Astrocyte (in vitro differentiated cells and primary cell): ENCODE data around the gene HSPA1A. TPM values are rescaled to one million over a fixed set of nuclear protein-coding genes. Genes with fewer than 3 reads are reported as not detected.
A peak's percentile ranks its signal among the peaks of the same experiment; 100 is the strongest.
"Not testable (repeated sequence)": the region's sequence is repeated elsewhere in the genome, so short reads cannot be mapped to it uniquely, and the experiment has no call there.

ENCODE experiments used
- DNase-seq: peaks from one replicate; pipeline ENCODE4 v3.0.0-alpha.2; 2010; ENCODE audit warnings: low read depth
- FAIRE-seq: peaks from 2 replicates; lab custom pipeline; 2011; peaks lifted over from hg19 to GRCh38; lab: Jason Lieb, UNC
- H2AFZ ChIP-seq: 2 replicates; pipeline ENCODE4 v1.6.0; 2012; ENCODE audit warnings: low read depth, low read length, inconsistent platforms
- H3K27ac ChIP-seq: 2 replicates; pipeline ENCODE4 v1.5.1; 2011; ENCODE audit warnings: low read depth, low read length, inconsistent platforms
- H3K27me3 ChIP-seq: 2 replicates; pipeline ENCODE4 v1.6.0; 2011; ENCODE audit warnings: low read length, inconsistent platforms; ENCODE audit not compliant: insufficient read depth
- H3K36me3 ChIP-seq: 2 replicates; pipeline ENCODE4 v1.5.1; 2011; ENCODE audit warnings: low read length, inconsistent platforms; ENCODE audit not compliant: insufficient read depth
- H3K4me1 ChIP-seq: 2 replicates; pipeline ENCODE4 v1.5.1; 2011; ENCODE audit warnings: low read length, inconsistent platforms; ENCODE audit not compliant: insufficient read depth
- H3K4me2 ChIP-seq: 2 replicates; pipeline ENCODE4 v1.6.0; 2012; ENCODE audit warnings: low read length, inconsistent platforms
- H3K4me3 ChIP-seq: 2 replicates; pipeline ENCODE4 v1.5.1; 2011; ENCODE audit warnings: low read depth, mild to moderate bottlenecking, low read length, inconsistent platforms; ENCODE audit not compliant: insufficient read depth
- H3K79me2 ChIP-seq: 2 replicates; pipeline ENCODE4 v1.6.0; 2012; ENCODE audit warnings: mild to moderate bottlenecking, low read length, inconsistent platforms; ENCODE audit not compliant: insufficient read depth
- H3K9ac ChIP-seq: 2 replicates; pipeline ENCODE4 v1.6.0; 2012; ENCODE audit warnings: mild to moderate bottlenecking, low read length, inconsistent platforms
- H3K9me3 ChIP-seq: 2 replicates; pipeline ENCODE4 v1.5.1; 2012; ENCODE audit warnings: low read depth, mild to moderate bottlenecking, low read length, inconsistent platforms; ENCODE audit not compliant: insufficient read depth
- H4K20me1 ChIP-seq: 2 replicates; pipeline ENCODE4 v1.6.0; 2012; ENCODE audit warnings: low read length, inconsistent platforms; ENCODE audit not compliant: insufficient read depth
- H3K27ac Mint-ChIP-seq: one replicate; pipeline ENCODE4 v1.8.0; 2021; ENCODE audit warnings: mild to moderate bottlenecking, mixed read lengths; ENCODE audit not compliant: unreplicated experiment
- H3K27me3 Mint-ChIP-seq: one replicate; pipeline ENCODE4 v1.8.0; 2021; ENCODE audit warnings: low read depth, mixed read lengths; ENCODE audit not compliant: unreplicated experiment
- H3K36me3 Mint-ChIP-seq: one replicate; pipeline ENCODE4 v1.8.0; 2021; ENCODE audit warnings: low read depth, mixed read lengths; ENCODE audit not compliant: unreplicated experiment
- H3K4me1 Mint-ChIP-seq: one replicate; pipeline ENCODE4 v1.8.0; 2021; ENCODE audit warnings: low read depth, mixed read lengths; ENCODE audit not compliant: unreplicated experiment
- H3K4me3 Mint-ChIP-seq: one replicate; pipeline ENCODE4 v1.8.0; 2021; ENCODE audit warnings: mild to moderate bottlenecking, moderate library complexity, mixed read lengths; ENCODE audit not compliant: unreplicated experiment
- H3K9me3 Mint-ChIP-seq: one replicate; pipeline ENCODE4 v1.8.0; 2021; ENCODE audit warnings: mild to moderate bottlenecking, mixed read lengths; ENCODE audit not compliant: unreplicated experiment
- CTCF ChIP-seq: IDR thresholded peaks from 2 replicates; pipeline ENCODE4 v1.5.1; 2011; ENCODE audit warnings: low read depth, mild to moderate bottlenecking, inconsistent platforms, low read length, moderate library complexity; ENCODE audit not compliant: insufficient read depth
- EZH2 ChIP-seq: IDR thresholded peaks from 2 replicates; pipeline ENCODE4 v1.6.1; 2012; ENCODE audit warnings: mild to moderate bottlenecking, low read length, inconsistent platforms; ENCODE audit not compliant: insufficient read depth
- total RNA-seq: library from RNA; stranded (reverse); gene quantifications from 2 replicates; pipeline ENCODE4 v1.2.1, GENCODE V29; 2021

HSPA1A gene
- total RNA-seq, 1 donor from 2014 or later = 52.7 TPM

- TF ChIP-seq CTCF (no peak), EZH2 (no peak)
- FAIRE-seq (no peak), DNase-seq (no peak)
- Histone ChIP-seq H3K36me3 (peaks cover 8% of the 10 kb centered on the region), H2AFZ (no peak overlapping the region), H3K79me2 (peaks cover 38% of the 10 kb centered on the region), H3K9ac (no peak overlapping the region), H3K4me2 (no peak overlapping the region), H3K4me3 (no peak overlapping the region), H4K20me1 (peaks cover 4% of the 10 kb centered on the region), H3K27ac (no peak overlapping the region), H3K9me3 (no peaks in the 10 kb centered on the region), H3K4me1 (peaks cover 21% of the 10 kb centered on the region), H3K27me3 (no peaks in the 10 kb centered on the region)
- Mint-ChIP-seq H3K4me3 (peak overlapping the region; percentile 64), H3K27me3 (no peaks in the 10 kb centered on the region), H3K4me1 (peaks cover 11% of the 10 kb centered on the region), H3K36me3 (peaks cover 3% of the 10 kb centered on the region), H3K27ac (no peak overlapping the region), H3K9me3 (no peaks in the 10 kb centered on the region)
These were observed 18.4 kb upstream of the HSPA1A start for GRCh38 chr6:31796993-31797385.

- Histone ChIP-seq H3K9ac (no peak overlapping the region), H3K27me3 (no peaks in the 10 kb centered on the region), H3K36me3 (peaks cover 5% of the 10 kb centered on the region), H4K20me1 (no peaks in the 10 kb centered on the region), H3K4me2 (no peak overlapping the region), H3K4me1 (peaks cover 16% of the 10 kb centered on the region), H3K79me2 (peaks cover 33% of the 10 kb centered on the region), H3K27ac (no peak overlapping the region), H2AFZ (no peak overlapping the region), H3K9me3 (no peaks in the 10 kb centered on the region), H3K4me3 (no peak overlapping the region)
- Mint-ChIP-seq H3K36me3 (peaks cover 2% of the 10 kb centered on the region), H3K4me1 (peaks cover 10% of the 10 kb centered on the region), H3K27ac (no peak overlapping the region), H3K27me3 (no peaks in the 10 kb centered on the region), H3K4me3 (no peak overlapping the region), H3K9me3 (no peaks in the 10 kb centered on the region)
- FAIRE-seq (no peak), DNase-seq (no peak)
- no peak for TF ChIP-seq CTCF
- no peak for TF ChIP-seq EZH2
These were observed 17.8 kb upstream of the HSPA1A start for GRCh38 chr6:31797588-31797987.

- Mint-ChIP-seq H3K4me3 (no peak overlapping the region), H3K9me3 (no peaks in the 10 kb centered on the region), H3K36me3 (no peaks in the 10 kb centered on the region), H3K4me1 (peaks cover 1% of the 10 kb centered on the region), H3K27me3 (no peaks in the 10 kb centered on the region), H3K27ac (no peak overlapping the region)
- no peak overlapping the region for H3K4me3 ChIP-seq
- TF ChIP-seq EZH2 = no peak
- no peak for TF ChIP-seq CTCF
- no peak overlapping the region for H3K4me2 ChIP-seq
- H3K36me3 ChIP-seq = peaks cover 11% of the 10 kb centered on the region
- no peaks in the 10 kb centered on the region for H3K27me3 ChIP-seq
- no peaks in the 10 kb centered on the region for H3K9me3 ChIP-seq
- peaks cover 21% of the 10 kb centered on the region for H3K79me2 ChIP-seq
- no peak overlapping the region for H3K9ac ChIP-seq
- DNase-seq = peak; percentile 28
- H4K20me1 ChIP-seq = no peaks in the 10 kb centered on the region
- H3K27ac ChIP-seq = no peak overlapping the region
- H2AFZ ChIP-seq = no peak overlapping the region
- FAIRE-seq = no peak
- H3K4me1 ChIP-seq = peaks cover 5% of the 10 kb centered on the region
These were observed 15.6 kb upstream of the HSPA1A start for GRCh38 chr6:31799781-31800180.

GRCh38 chr6:31801031-31801927 is 14.1 kb upstream of the HSPA1A start:
- not testable (repeated sequence) for H3K4me1 Mint-ChIP-seq, H3K27ac ChIP-seq, H3K27ac Mint-ChIP-seq, H3K27me3 ChIP-seq, H3K4me1 ChIP-seq, H3K4me3 Mint-ChIP-seq, H3K9me3 Mint-ChIP-seq, H3K27me3 Mint-ChIP-seq, H3K4me2 ChIP-seq, H3K36me3 Mint-ChIP-seq, H3K9me3 ChIP-seq, FAIRE-seq, H2AFZ ChIP-seq, H3K9ac ChIP-seq, DNase-seq, H4K20me1 ChIP-seq, H3K4me3 ChIP-seq
- Histone ChIP-seq H3K36me3 (peaks cover 11% of the 10 kb centered on the region), H3K79me2 (peaks cover 24% of the 10 kb centered on the region)
